GM12878 (cell line): ENCODE results near the gene MAPT. TPM values are rescaled to one million over a fixed set of nuclear protein-coding genes. Genes with fewer than 3 reads are reported as not detected.

Experiments used
- ATAC-seq: fragments of 200-7000 bp; cut with Tn5 transposase; 3 replicates; pipeline ENCODE4 v1.9.1; 2020; ENCODE audit warnings: mild to moderate bottlenecking, moderate library complexity
- BruUV-seq: library from RNA; stranded (reverse); fragments of 400-500 nt; replicated peaks from 2 replicates; lab custom pipeline; 2021; lab: Mats Ljungman, UMichigan
- CTCF ChIA-PET: fragments of 300-600 bp; sonication (Branson Sonifier 250); formaldehyde crosslinking; extraction: SDS; loops from one replicate; lab custom pipeline; 2021; ENCODE audit warnings: inconsistent platforms; lab: Yijun Ruan, JAX
- POLR2A ChIA-PET: fragments of 350-600 bp; formaldehyde crosslinking; extraction: SDS; loops from one replicate; lab custom pipeline; 2021; ENCODE audit warnings: inconsistent platforms; lab: Charles Lee
- RAD21 ChIA-PET: fragments of 300-600 bp; sonication (Branson Sonifier 250); formaldehyde crosslinking; loops from one replicate; lab custom pipeline; 2023; ENCODE audit warnings: antibody characterized with exemption; ENCODE audit not compliant: unreplicated experiment; lab: Charles Lee
- SMC1A ChIA-PET: fragments of 300-600 bp; sonication (Branson Sonifier 250); formaldehyde crosslinking; loops from one replicate; lab custom pipeline; 2023; ENCODE audit not compliant: unreplicated experiment, uncharacterized antibody; lab: Charles Lee
- DNase-seq: peaks from one replicate; pipeline ENCODE4 v3.0.0-alpha.2; 2011; ENCODE audit warnings: low read depth, low spot score
- FAIRE-seq: peaks from 3 replicates; lab custom pipeline; 2011; peaks lifted over from hg19 to GRCh38; lab: Jason Lieb, UNC
- H2AFZ ChIP-seq: 2 replicates; pipeline ENCODE4 v1.6.0; 2011; ENCODE audit warnings: low read depth, low read length, control low read depth; ENCODE audit not compliant: control insufficient read depth
- H3K27ac ChIP-seq: 2 replicates; pipeline ENCODE4 v1.5.1; 2011; ENCODE audit warnings: control low read depth; ENCODE audit not compliant: control insufficient read depth, insufficient read depth
- H3K27me3 ChIP-seq, 2 experiments: replicated peaks in 1 of 2; 2 replicates each; pipeline versions ENCODE4 v1.6.0 to v1.6.1; 2011; ENCODE audit warnings: low read length in 1 of 2; ENCODE audit not compliant: control insufficient read depth in 2 of 2, insufficient read depth in 2 of 2
- H3K36me3 ChIP-seq, 2 experiments: 2 replicates each; pipeline ENCODE4 v1.5.1; 2011; ENCODE audit warnings: low read length in 1 of 2; ENCODE audit not compliant: control insufficient read depth in 2 of 2, insufficient read depth in 2 of 2
- H3K4me1 ChIP-seq: 2 replicates; pipeline ENCODE4 v1.6.1; 2011; ENCODE audit warnings: mild to moderate bottlenecking, low read length, moderate library complexity, mixed read lengths; ENCODE audit not compliant: control insufficient read depth, insufficient read depth
- H3K4me2 ChIP-seq: 2 replicates; pipeline ENCODE4 v1.6.0; 2011; ENCODE audit warnings: control low read depth; ENCODE audit not compliant: control insufficient read depth, insufficient read depth
- H3K4me3 ChIP-seq: fragments of 200-600 bp; sonication (generic); 2 replicates; pipeline ENCODE4 v1.5.1; 2016
- H3K79me2 ChIP-seq: 2 replicates; pipeline ENCODE4 v1.6.0; 2011; ENCODE audit warnings: low read length; ENCODE audit not compliant: control insufficient read depth, insufficient read depth
- H3K9ac ChIP-seq: 2 replicates; pipeline ENCODE4 v1.8.0; 2011; ENCODE audit warnings: low read length, control low read depth, mixed read lengths; ENCODE audit not compliant: control insufficient read depth, insufficient read depth
- H3K9me3 ChIP-seq: replicated peaks from 3 replicates; pipeline ENCODE4 v1.5.1; 2011; ENCODE audit warnings: mild to moderate bottlenecking, low read length; ENCODE audit not compliant: control insufficient read depth, insufficient read depth
- H4K20me1 ChIP-seq: 2 replicates; pipeline ENCODE4 v1.6.0; 2011; ENCODE audit not compliant: control insufficient read depth, insufficient read depth
- MYC ChIP-seq: IDR thresholded peaks from 2 replicates; pipeline ENCODE4 v1.6.1; 2011; ENCODE audit warnings: mild to moderate bottlenecking, low read length, moderate library complexity, inconsistent platforms; ENCODE audit not compliant: insufficient read depth, insufficient replicate concordance, insufficient read length, severe bottlenecking
- PRDM15 ChIP-seq: fragments of 450-650 bp; formaldehyde crosslinking; IDR thresholded peaks from 2 replicates; pipeline ENCODE4 v1.4.0; 2020; ENCODE audit warnings: mild to moderate bottlenecking, moderate library complexity
- REST ChIP-seq: IDR thresholded peaks from 2 replicates; pipeline ENCODE4 v1.6.1; 2012; ENCODE audit warnings: mild to moderate bottlenecking, low read depth, low read length
- WGBS: methylation state at CpG from one replicate; pipeline ENCODE4 v1.1.6; 2016; ENCODE audit warnings: low lambda C conversion rate; ENCODE audit not compliant: insufficient replicate concordance, insufficient coverage; ENCODE audit errors: missing lambda C conversion rate; 5-methylcytosine and 5-hydroxymethylcytosine counted together
- in situ Hi-C: fragments of 300-500 bp; cut with MboI; formaldehyde crosslinking; loops from 9 replicates; pipeline ENCODE4 v1.14.3; 2018; ENCODE audit warnings: mixed read lengths
- intact Hi-C: fragments of 100-400 bp; cut with micrococcal nuclease; formaldehyde crosslinking; loops from one replicate; pipeline ENCODE4 v1.14.2; 2022; ENCODE audit not compliant: unreplicated experiment
- polyA plus RNA-seq, 11 experiments: library from polyadenylated mRNA; depleted of rRNA in 4 of 11; unstranded in 6 of 11; stranded (reverse) in 5 of 11; fragments of >200 nt; fragmentation: Nextera tagmentation in 4 of 11; fragmentation: Illumina TruSeq in 1 of 11; extraction: Ambion mirVana in 4 of 11; extraction: Trizol in 1 of 11; gene quantifications; 1 replicate in 1 of 11; 2 replicates in 10 of 11; pipeline versions ENCODE4 v1.2.1 to v1.2.3, GENCODE V29; 2011 to 2016; ENCODE audit warnings: inconsistent platforms in 2 of 11, missing spikeins in 2 of 11, low read depth in 1 of 11
- total RNA-seq, 4 experiments: library from RNA; depleted of rRNA in 3 of 4; stranded (reverse); fragments of >200 nt in 3 of 4; fragmentation: Illumina TruSeq in 1 of 4; extraction: Trizol in 1 of 4; gene quantifications; 2 replicates each; pipeline versions ENCODE4 v1.2.1 to v1.2.3, GENCODE V29; 2013 to 2021

MAPT gene
- total and polyA plus RNA-seq, 10 of the 15 experiments (the other 5 are each of a cell fraction or from before 2014, with no cell fraction given), result under 0.01 to 0.05 (median 0.03) TPM; not detected in 7

- no peak for TF ChIP-seq PRDM15 (CRISPR knock-in tag)
These were observed 82.6 kb downstream of the MAPT start (continued) for GRCh38 chr17:45976755-45977505.

GRCh38 chr17:45977506-45977824 is 83.1 kb downstream of the MAPT start:
- POLR2A ChIA-PET, result no interaction called here
- H3K4me2 ChIP-seq, result no peak overlapping the region
- H3K36me3 ChIP-seq, result no peaks in the 10 kb centered on the region
- TF ChIP-seq REST (no peak), MYC (no peak)
- ATAC-seq (no peak), DNase-seq (no peak), FAIRE-seq (no peak)
- RAD21 ChIA-PET, result no interaction called here
- no peak overlapping the region for H3K9ac ChIP-seq
- no peaks in the 10 kb centered on the region for H3K79me2 ChIP-seq
- intact Hi-C loops (no loop called here), in situ Hi-C loops (no loop called here)
- H3K9me3 ChIP-seq, result no peaks in the 10 kb centered on the region
- no peak overlapping the region for H3K4me3 ChIP-seq
- no peaks in the 10 kb centered on the region for H4K20me1 ChIP-seq
- CTCF ChIA-PET, result interaction anchor here (1.1 kb wide), 1 partner anchor 11 kb away, joined by 3 read pairs; no protein-coding TSS in a partner anchor
- H2AFZ ChIP-seq, result no peak overlapping the region
- no peak overlapping the region for H3K27ac ChIP-seq
- SMC1A ChIA-PET, result no interaction called here
- 30% methylated on average over 4 of the region's 4 CpGs for WGBS
- no TSS peak for BruUV-seq
- no peaks in the 10 kb centered on the region; a peak in 2 of 4 replicates for H3K27me3 ChIP-seq
- H3K4me1 ChIP-seq, result no peaks in the 10 kb centered on the region
